NCI-H2107 (cell line): ENCODE results near the gene RAP1GDS1.
"Not testable (repeated sequence)": the region's sequence is repeated elsewhere in the genome, so short reads cannot be mapped to it uniquely, and the experiment has no call there.

Experiments
- DNase-seq: peaks from one replicate; lab custom pipeline; 2025; lab: John Stamatoyannopoulos, UW

The RAP1GDS1 gene

GRCh38 chr4:98434816-98435215 is 173.6 kb downstream of the RAP1GDS1 start:
- no peak for DNase-seq

GRCh38 chr4:98444371-98444770 is 183.2 kb downstream of the RAP1GDS1 start:
- DNase-seq: no peak

DNA sequence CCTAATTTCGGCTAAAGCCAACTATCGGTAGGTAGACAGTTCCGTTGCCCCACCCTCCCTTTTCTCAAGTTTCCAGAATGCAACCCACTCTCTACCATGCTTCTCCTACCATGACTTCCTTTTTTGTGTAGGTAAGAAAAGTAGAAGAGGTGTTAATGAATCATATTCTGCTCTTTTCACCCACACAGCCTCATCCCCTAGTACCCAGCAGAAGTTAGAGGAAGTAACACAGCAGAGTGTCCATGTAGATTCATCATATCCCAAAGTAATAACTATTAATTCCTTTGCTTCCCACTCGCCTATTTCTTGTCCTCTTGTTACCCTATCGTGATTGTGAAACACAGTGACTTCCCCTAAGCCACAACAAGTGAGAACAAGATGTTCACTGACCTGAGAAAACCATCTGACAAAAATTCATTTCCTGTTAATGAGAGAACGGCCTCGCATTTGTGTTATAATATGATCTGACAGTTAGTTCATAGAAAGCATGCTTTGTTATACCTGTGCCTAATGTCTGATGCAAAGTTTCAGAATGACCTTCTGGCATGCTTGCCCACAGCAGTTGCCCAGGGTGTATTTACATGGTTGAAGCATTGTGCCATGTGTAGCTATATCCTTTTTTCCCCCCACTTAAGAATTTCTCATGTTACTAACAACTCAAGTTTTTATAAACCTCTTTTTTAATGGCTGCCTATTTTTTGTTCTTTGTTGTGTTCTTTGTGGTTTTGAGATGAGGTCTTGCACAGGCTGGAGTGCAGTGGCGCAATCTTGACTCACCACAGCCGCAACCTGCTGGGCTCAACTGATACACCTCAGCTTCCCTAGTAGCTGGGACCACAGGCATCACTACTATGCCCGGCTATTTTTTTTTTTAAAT is 185.6 kb downstream of the RAP1GDS1 start:
- no peak for DNase-seq

GRCh38 chr4:98447648-98448047 is 186.5 kb downstream of the RAP1GDS1 start:
- DNase-seq: no peak

DNA sequence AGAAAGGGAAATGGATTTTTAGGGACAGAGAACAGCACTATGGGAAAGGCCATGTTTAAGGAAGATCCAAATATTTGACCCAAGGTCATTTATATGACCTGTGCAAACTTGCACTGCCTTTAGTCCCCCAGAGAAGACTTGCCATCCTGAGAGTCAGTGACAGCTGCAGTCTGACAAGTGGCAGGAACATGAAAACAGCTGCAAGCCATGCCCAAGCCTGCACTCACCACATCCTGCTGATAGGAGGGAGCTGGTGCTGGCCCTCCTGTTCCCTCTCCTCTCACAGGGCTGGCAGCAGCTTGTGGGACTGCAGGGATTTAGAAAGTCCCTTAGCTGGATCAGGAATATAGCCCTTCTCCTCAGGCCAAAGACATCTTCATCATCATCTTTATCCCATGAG is 187.7 kb downstream of the RAP1GDS1 start:
- no peak for DNase-seq

- no peak for DNase-seq
Measured at GRCh38 chr4:98452091-98452490, 190.9 kb downstream of the RAP1GDS1 start.

- not testable (repeated sequence) for DNase-seq
Measured at GRCh38 chr4:98457422-98457821, 196.2 kb downstream of the RAP1GDS1 start.

- not testable (repeated sequence) for DNase-seq
Measured at GRCh38 chr4:98461121-98461865, 200.1 kb downstream of the RAP1GDS1 start.

GRCh38 chr4:98462487-98462886 is 201.3 kb downstream of the RAP1GDS1 start:
- no peak for DNase-seq

DNA sequence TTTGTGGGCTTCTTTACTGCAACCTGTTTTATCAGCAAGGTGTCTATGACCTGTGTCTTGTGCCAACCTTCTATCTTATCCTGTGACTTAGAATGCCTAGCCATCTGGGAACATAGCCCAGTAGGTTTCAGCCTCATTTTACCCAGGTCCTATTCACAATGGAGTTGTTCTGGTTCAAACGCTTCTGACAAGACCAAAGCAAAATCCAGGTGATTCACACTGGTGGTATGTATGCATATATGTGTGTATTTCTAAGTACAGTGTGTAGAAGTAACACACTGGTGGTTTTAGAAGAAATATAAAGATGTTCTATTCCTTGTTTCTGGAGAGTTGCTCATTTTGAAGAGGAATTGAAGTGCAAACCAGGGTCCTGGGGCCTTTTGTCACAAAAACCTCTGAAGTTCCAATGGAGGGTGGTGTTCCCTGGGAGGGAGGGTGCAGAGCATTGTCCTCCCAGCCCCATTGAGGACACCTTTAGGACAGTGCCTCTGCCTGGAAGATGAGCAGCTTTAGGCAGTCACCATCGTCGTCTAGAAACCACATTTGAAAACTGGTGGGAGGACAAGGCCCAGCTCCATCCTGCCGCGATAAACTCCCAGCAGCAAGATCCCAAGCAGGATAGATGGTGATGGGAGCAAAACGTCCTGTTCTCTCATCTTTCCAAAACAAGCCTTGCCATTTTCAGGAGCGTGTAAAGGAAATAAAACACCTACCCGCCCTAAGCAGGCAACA is 205.8 kb downstream of the RAP1GDS1 start:
- no peak for DNase-seq

DNA sequence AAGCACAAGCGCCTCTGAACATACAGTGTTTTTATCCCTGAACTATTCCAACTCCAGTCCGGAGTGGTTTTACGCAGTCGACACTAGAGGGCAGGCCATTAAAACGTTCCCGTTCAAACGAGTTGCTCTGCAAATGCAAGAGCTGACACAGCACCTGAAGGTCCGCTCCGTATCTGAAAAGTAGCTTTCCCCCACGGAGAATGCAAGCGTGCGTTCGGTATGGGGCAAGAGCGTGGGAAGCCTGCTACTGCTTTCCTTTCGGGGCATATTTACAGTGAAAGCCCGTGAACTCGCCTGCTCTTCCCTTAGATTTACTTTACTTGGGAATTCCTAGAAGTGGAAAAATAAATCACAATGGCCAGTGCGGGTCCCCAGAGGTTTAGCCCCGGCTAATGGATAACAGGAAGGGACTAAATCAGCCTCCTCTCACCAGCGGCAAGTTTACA is 206.5 kb downstream of the RAP1GDS1 start:
- peak; percentile 19 for DNase-seq

DNA sequence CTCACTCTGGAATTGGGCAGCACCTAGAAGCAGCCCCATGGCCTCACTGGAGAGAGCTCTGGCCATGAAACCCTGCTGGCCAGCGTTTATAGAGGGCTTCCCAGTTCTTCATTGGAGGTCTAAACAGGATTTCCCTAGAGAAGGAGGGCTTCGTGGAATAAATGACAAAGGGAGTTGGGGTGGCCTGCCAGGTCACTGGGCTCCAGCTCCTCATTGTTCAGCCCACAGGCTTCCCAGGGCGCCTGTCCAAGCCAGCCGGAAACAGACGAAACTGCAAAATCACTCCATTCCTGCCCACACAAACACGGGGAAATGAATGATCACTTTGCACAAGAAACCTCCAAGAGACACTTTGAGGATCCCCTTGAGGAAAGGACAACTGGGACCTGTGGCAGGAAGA is 207.5 kb downstream of the RAP1GDS1 start:
- DNase-seq: no peak

DNA sequence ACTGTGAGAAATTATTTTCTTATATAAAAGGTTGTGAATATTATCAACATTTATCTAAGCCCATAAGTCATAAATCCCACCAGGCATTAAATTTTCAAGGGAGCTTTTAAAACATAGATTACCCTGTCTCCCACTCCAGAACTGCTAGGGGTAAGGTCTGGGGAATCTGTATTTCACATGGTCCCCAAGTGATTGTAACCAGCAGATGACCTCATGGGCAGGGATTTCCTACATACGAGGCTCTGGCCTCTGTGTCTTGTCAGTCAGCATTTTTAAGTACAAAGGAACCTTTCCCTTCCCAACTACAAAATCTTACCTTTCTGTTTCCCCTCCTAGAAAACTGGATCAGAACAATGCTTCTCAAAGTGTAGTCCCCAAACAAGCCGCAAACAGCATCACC is 208.6 kb downstream of the RAP1GDS1 start:
- no peak for DNase-seq

DNA sequence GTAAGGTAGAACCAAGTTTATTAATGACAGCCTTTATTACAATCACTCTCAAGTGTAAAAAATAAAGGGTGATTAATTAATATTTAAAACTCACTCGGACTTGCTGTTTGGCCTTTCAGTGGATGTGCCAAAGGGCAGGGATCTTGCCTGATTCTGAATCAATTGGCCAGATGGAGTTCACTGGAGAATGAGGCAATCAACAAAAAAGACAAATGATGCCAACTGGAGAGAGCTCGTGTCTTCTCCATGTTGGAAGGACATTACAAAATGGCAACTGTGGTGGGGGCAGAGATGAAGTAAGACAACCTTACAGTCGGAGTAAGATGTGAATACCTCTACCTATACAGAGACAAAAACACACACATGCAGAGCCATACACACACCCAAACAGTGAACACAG is 209.2 kb downstream of the RAP1GDS1 start:
- DNase-seq: no peak

DNA sequence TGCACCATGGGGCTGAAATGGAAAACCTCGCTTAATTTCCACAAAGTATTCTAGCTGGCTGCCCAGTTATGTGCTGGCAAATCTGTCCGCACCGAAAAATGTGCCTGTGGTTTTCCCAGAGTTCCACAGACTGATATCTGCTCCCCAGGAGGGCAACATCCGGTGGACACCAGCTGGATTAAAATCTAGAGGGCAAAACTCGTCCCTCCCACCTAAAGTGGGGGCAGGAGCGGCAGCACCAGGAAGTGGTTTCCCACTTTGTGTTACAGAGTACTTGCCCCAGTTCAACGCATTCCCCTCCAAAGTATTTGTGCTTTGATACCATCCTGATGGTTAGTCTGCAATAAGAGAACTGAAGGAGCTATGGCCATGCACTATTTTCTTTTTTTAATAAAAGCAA is 209.6 kb downstream of the RAP1GDS1 start:
- DNase-seq: no peak

GRCh38 chr4:98473046-98473445 is 211.9 kb downstream of the RAP1GDS1 start:
- no peak for DNase-seq

GRCh38 chr4:98474408-98474844 is 213.2 kb downstream of the RAP1GDS1 start:
- DNase-seq: no peak

GRCh38 chr4:98476891-98477290 is 215.7 kb downstream of the RAP1GDS1 start:
- DNase-seq: no peak

DNA sequence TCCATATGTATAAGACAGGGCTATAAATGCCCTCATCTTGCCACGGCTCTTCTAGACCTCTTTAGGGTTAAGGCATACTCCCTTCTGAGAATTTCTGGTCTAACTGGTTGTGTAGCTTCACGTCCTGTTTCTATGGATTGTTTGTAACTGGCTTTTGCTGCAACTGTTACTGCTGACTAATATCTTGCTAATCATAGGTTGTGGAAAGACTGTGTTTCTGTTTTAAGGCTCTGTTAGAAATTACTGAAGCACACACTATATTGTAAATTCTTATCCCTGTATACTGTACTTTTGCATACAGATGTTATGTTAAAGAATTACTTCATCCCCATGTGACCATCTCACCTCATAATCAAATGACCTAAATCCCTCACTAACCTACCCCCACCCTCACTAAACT is 218.4 kb downstream of the RAP1GDS1 start:
- DNase-seq: not testable (repeated sequence)

DNA sequence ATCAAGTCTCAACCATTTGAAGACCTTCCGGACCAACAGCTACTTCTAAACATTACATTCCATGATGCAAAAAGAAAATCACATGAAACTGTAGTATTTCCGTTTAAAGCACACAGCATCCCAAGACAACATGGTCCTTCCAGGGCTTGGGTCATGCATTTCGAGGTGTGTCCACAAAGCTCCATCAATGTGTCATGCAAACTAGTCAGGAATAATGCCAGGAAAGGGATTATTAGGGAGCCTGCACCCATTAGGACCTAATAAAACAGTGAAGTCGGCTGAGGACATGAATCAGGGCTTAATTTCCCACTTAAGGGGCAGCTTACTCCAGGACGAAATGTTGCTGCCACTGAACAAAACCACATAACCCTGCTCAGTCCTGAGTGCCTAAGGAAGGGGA is 219.4 kb downstream of the RAP1GDS1 start:
- no peak for DNase-seq

GRCh38 chr4:98481167-98481566 is 220.0 kb downstream of the RAP1GDS1 start:
- no peak for DNase-seq

GRCh38 chr4:98482503-98482846 is 221.3 kb downstream of the RAP1GDS1 start:
- no peak for DNase-seq
